Uterus (tissue), 4 donors: ENCODE results near the gene MOB3C. TPM values are rescaled to one million over a fixed set of nuclear protein-coding genes. Genes with fewer than 3 reads are reported as not detected.
"Not testable (repeated sequence)": the region's sequence is repeated elsewhere in the genome, so short reads cannot be mapped to it uniquely, and the experiment has no call there.

ENCODE experiments used
- DNase-seq, 2 donors: peaks; one replicate each; pipeline ENCODE4 v3.0.0-alpha.2; 2019 to 2020
- H3K27ac ChIP-seq, 2 donors: fragments of 200-600 bp; sonication (generic); 1 replicate in 1 of 2; 2 replicates in 1 of 2; pipeline ENCODE4 v1.5.1; 2016 to 2018
- H3K27me3 ChIP-seq, 2 donors: fragments of 200-600 bp; sonication (generic); one replicate each; pipeline ENCODE4 v1.5.1; 2018 to 2019; ENCODE audit warnings: control low read depth in 1 of 2
- H3K36me3 ChIP-seq, 2 donors: fragments of 200-600 bp; sonication (generic); one replicate each; pipeline ENCODE4 v1.5.1; 2019; ENCODE audit warnings: control low read depth in 1 of 2
- H3K4me1 ChIP-seq, 2 donors: fragments of 200-600 bp; sonication (generic); one replicate each; pipeline ENCODE4 v1.5.1; 2018 to 2019; ENCODE audit warnings: control low read depth in 1 of 2
- H3K4me3 ChIP-seq, 2 donors: fragments of 200-600 bp; sonication (generic); 1 replicate in 1 of 2; 2 replicates in 1 of 2; pipeline ENCODE4 v1.5.1; 2018 to 2019; ENCODE audit warnings: mild to moderate bottlenecking in 1 of 2
- H3K9me3 ChIP-seq, 2 donors: fragments of 200-600 bp; sonication (generic); one replicate each; pipeline ENCODE4 v1.5.1; 2019; ENCODE audit warnings: control low read depth in 1 of 2
- POLR2A ChIP-seq, 2 donors: fragments of 450-650 bp; IDR thresholded peaks; one replicate each; pipeline ENCODE4 v1.6.1; 2016; ENCODE audit warnings: antibody characterized with exemption in 2 of 2, mild to moderate bottlenecking in 1 of 2, moderate library complexity in 1 of 2
- intact Hi-C: fragments of 100-400 bp; cut with DNase I; formaldehyde crosslinking; loops from one replicate; pipeline ENCODE4 v1.15.1; 2023; ENCODE audit warnings: low total_unique reads
- total RNA-seq, 4 donors: library from RNA; depleted of rRNA in 3 of 4; stranded (reverse); fragments of >200 nt in 3 of 4; gene quantifications; one replicate each; pipeline versions ENCODE4 v1.1.0 to v1.2.4, GENCODE V29; 2014 to 2023
- TF ChIP-seq, protein P1 (sequence below), 4 experiments: fragments of 200-600 bp in 2 of 4; fragments of 450-650 bp in 2 of 4; sonication (generic) in 2 of 4; IDR thresholded peaks; one replicate each; pipeline ENCODE4 v1.5.1; 2016 to 2019; ENCODE audit warnings: antibody characterized with exemption in 4 of 4, mild to moderate bottlenecking in 2 of 4, moderate library complexity in 1 of 4
- donor health status: DM: yes; HTN: yes; CAD: no.

Gene MOB3C
- 10 to 100 TPM in 3 of 4 donors, 1 to 10 TPM in 1; 6.9 to 22.5 (median 16.6) TPM for total RNA-seq

GRCh38 chr1:46616277-46617107 is at the start of gene MOB3C:
Gene MOB3C, minus strand, starts transcription at chr1:46616811. Its CDS starts 3,490 bp downstream, at chr1:46613321.
- H3K9me3 ChIP-seq = no peaks in the 10 kb centered on the region
- peak within 1 kb of the TSS; percentile 95 to 96 for H3K27ac ChIP-seq
- H3K4me3 ChIP-seq = peak within 1 kb of the TSS; percentile 61 to 97
- DNase-seq = peak; percentile 87 to 90
- H3K27me3 ChIP-seq = no peaks in the 10 kb centered on the region
- intact Hi-C loops = no loop called here
- H3K36me3 ChIP-seq = no peaks in the 10 kb centered on the region
- H3K4me1 ChIP-seq = peaks cover 0 to 13% of the 10 kb centered on the region in 2 donors
- TF ChIP-seq, protein P1, sequence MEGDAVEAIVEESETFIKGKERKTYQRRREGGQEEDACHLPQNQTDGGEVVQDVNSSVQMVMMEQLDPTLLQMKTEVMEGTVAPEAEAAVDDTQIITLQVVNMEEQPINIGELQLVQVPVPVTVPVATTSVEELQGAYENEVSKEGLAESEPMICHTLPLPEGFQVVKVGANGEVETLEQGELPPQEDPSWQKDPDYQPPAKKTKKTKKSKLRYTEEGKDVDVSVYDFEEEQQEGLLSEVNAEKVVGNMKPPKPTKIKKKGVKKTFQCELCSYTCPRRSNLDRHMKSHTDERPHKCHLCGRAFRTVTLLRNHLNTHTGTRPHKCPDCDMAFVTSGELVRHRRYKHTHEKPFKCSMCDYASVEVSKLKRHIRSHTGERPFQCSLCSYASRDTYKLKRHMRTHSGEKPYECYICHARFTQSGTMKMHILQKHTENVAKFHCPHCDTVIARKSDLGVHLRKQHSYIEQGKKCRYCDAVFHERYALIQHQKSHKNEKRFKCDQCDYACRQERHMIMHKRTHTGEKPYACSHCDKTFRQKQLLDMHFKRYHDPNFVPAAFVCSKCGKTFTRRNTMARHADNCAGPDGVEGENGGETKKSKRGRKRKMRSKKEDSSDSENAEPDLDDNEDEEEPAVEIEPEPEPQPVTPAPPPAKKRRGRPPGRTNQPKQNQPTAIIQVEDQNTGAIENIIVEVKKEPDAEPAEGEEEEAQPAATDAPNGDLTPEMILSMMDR (IDR thresholded peaks at IDR 0.05) = peak in 1 of 4 experiments; percentile 17
- peak; percentile 77 to 80 for TF ChIP-seq POLR2A (IDR thresholded peaks at IDR 0.05)

DNA sequence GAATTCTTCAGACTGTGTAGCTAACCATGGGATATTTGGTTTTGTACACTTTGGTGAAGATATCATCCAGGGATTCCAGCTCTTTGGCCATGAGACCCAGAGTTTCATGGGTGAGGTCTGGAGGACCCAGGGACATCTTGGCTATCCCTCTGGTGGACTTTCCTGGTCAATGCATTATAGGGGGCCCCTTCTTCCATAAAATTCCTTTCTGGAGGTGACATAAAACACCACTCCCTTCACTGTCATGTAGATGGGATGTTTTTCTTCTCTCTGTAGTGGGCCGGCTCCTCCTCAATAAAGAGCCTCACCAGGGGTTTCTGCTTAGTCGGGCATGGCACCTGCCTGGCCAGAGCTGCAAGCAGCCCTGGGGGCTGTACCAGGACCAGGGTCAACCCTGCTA is 49.4 kb upstream of the MOB3C start:
- no peak for TF ChIP-seq POLR2A (IDR thresholded peaks at IDR 0.05)
- TF ChIP-seq, protein P1 (IDR thresholded peaks at IDR 0.05) = no peak
- H3K27me3 ChIP-seq = no peaks in the 10 kb centered on the region
- intact Hi-C loops = no loop called here

DNA sequence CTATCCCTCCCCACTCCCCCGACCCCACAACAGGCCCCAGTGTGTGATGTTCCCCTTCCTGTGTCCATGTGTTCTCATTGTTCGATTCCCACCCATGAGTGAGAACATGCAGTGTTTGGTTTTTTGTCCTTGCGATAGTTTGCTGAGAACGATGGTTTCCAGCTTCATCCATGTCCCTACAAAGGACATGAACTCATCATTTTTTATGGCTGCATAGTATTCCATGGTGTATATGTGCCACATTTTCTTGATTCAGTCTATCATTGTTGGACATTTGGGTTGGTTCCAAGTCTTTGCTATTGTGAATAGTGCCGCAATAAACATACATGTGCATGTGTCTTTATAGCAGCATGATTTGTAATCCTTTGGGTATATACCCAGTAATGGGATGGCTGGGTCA is 46.3 kb upstream of the MOB3C start:
- H3K4me3 ChIP-seq, DNase-seq, H3K36me3 ChIP-seq, intact Hi-C loops, H3K4me1 ChIP-seq, H3K27me3 ChIP-seq, H3K27ac ChIP-seq, H3K9me3 ChIP-seq: not testable (repeated sequence)

More for the DNA sequence above, 49.4 kb upstream of the MOB3C start:
- H3K4me1 ChIP-seq = peaks cover 0 to 10% of the 10 kb centered on the region in 2 donors
- no peaks in the 10 kb centered on the region for H3K9me3 ChIP-seq
- no peak overlapping the region for H3K27ac ChIP-seq
- no peaks in the 10 kb centered on the region for H3K36me3 ChIP-seq
- no peak for DNase-seq
- H3K4me3 ChIP-seq = no peak overlapping the region

DNA sequence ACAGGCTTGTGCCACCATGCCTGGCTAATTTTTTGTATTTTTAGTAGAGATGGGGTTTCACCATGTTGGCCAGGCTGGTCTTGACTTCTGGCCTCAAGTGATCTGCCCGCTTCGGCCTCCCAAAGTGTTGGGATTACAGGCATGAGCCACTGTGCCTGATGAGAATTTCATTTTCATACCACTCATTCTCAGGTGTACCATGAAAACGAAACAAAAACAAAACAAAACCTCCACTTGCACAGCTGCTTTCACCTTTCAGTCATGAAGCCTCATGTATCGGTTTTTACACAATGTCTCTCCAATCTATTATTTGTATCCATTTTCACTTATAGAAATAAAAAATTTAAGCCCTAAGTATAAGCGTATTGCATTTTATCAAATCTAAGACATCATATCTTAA is 43.5 kb upstream of the MOB3C start:
- DNase-seq, H3K4me3 ChIP-seq, H3K4me1 ChIP-seq, intact Hi-C loops, H3K27ac ChIP-seq, H3K9me3 ChIP-seq, H3K36me3 ChIP-seq, H3K27me3 ChIP-seq: not testable (repeated sequence)

DNA sequence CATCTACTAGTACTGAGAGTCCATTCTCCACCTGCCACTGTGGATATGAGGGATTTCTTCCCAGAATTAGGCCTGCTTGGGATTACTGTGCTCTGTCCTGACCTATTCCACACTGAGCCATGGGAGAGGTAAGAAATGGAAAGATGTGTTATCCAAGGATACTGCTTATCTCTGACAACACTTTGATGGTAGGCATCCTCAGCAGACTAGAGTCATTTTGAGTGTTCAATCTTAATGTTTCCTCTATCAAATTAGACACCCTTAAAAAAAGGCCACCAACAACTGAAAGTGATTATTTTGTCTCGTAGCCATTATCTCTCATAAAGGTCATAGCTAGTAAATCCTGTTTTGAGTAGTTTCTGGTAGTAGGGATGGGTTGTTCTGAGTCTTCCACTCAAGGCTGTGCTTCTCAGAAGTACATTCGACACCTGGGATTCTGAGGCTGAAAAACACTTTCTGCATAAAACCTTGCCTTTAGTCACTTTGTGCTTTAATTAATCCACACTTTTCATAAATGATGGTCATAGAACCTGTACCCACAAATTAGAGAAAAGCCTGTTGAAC is 42.8 kb upstream of the MOB3C start:
- no peaks in the 10 kb centered on the region for H3K36me3 ChIP-seq
- no peaks in the 10 kb centered on the region for H3K9me3 ChIP-seq
- TF ChIP-seq, protein P1 (IDR thresholded peaks at IDR 0.05) = no peak
- TF ChIP-seq POLR2A (IDR thresholded peaks at IDR 0.05) = no peak
- no peak overlapping the region for H3K4me3 ChIP-seq
- no peaks in the 10 kb centered on the region for H3K4me1 ChIP-seq
- no peak for DNase-seq
- H3K27me3 ChIP-seq = no peaks in the 10 kb centered on the region
- intact Hi-C loops = no loop called here
- H3K27ac ChIP-seq = no peak overlapping the region

GRCh38 chr1:46657775-46658174 is 41.2 kb upstream of the MOB3C start:
- no peaks in the 10 kb centered on the region for H3K9me3 ChIP-seq
- TF ChIP-seq, protein P1 (IDR thresholded peaks at IDR 0.05) = no peak
- TF ChIP-seq POLR2A (IDR thresholded peaks at IDR 0.05) = no peak
- intact Hi-C loops = no loop called here

More at GRCh38 chr1:46657775-46658174, 41.2 kb upstream of the MOB3C start:
- Histone ChIP-seq H3K36me3 (no peaks in the 10 kb centered on the region), H3K4me1 (no peaks in the 10 kb centered on the region), H3K27ac (no peak overlapping the region), H3K27me3 (no peaks in the 10 kb centered on the region), H3K4me3 (no peak overlapping the region)
- DNase-seq = no peak
